ENCODE measurements around the gene AP2B1. TPM values are rescaled to one million over a fixed set of nuclear protein-coding genes. Genes with fewer than 3 reads are reported as not detected.

The AP2B1 gene
- 100 to 1,000 TPM; 133 to 135 TPM for total RNA-seq

GRCh38 chr17:35587074-35587961 lies at the start of gene AP2B1:
Gene AP2B1 (plus strand): TSS chr17:35587322. CDS start chr17:35594031, 6,709 bp downstream.

GRCh38 chr17:35537601-35538141 lies 49.5 kb upstream of the AP2B1 start, which contains the start of gene SLFN12L:
Gene SLFN12L (minus strand): TSS chr17:35537678. CDS start chr17:35522364, 15,314 bp downstream.

GRCh38 chr17:35560703-35561102 lies 26.4 kb upstream of the AP2B1 start, which contains the start of gene SLFN14:
Gene SLFN14 (minus strand): TSS chr17:35560819. CDS start chr17:35558062, 2,757 bp downstream.

GRCh38 chr17:35578197-35578928 lies 8.8 kb upstream of the AP2B1 start, which contains the start of gene PEX12:
Gene PEX12 (minus strand): TSS chr17:35578571. CDS start chr17:35578021, 550 bp downstream.

GRCh38 chr17:35731239-35731916 lies 144.3 kb downstream of the AP2B1 start, which contains the start of gene RASL10B:
Gene RASL10B (plus strand): TSS chr17:35731639. CDS start chr17:35735185, 3,546 bp downstream.

GRCh38 chr17:35752945-35753764 lies 166.0 kb downstream of the AP2B1 start, which contains the start of gene GAS2L2:
Gene GAS2L2 (minus strand): TSS chr17:35753239. CDS start chr17:35752850, 389 bp downstream.

GRCh38 chr17:35760587-35760986 lies 173.5 kb downstream of the AP2B1 start, which contains the start of gene C17orf50:
Gene C17orf50 (plus strand): TSS chr17:35760887. CDS start chr17:35760942, 55 bp downstream.

Other genes starting within 250 kb of the AP2B1 start
- 10 to 100 TPM; 45.3 to 52.3 TPM for gene SLFN11, start 213.7 kb upstream of the AP2B1 start, total RNA-seq
- 10 to 100 TPM; 12.9 to 13.6 TPM for gene SLFN12, start 154.8 kb upstream of the AP2B1 start, total RNA-seq
- 10 to 100 TPM; 66.9 to 69.4 TPM for gene SLFN13, start 138.6 kb upstream of the AP2B1 start, total RNA-seq
- gene SLFN12L, start 49.6 kb upstream of the AP2B1 start, total RNA-seq = 10 to 100 TPM; 95.3 to 99.0 TPM
- gene SLFN14, start 26.5 kb upstream of the AP2B1 start, total RNA-seq = not detected
- 1 to 10 TPM; 3.2 to 3.4 TPM for gene PEX12, start 8.8 kb upstream of the AP2B1 start, total RNA-seq
- gene RASL10B, start 144.3 kb downstream of the AP2B1 start, total RNA-seq = under 1 TPM in 1 of 2 experiments, not detected in 1; 0.39 TPM
- not detected for gene GAS2L2, start 165.9 kb downstream of the AP2B1 start, total RNA-seq
- not detected for gene C17orf50, start 173.6 kb downstream of the AP2B1 start, total RNA-seq
- under 1 TPM in 1 of 2 experiments, not detected in 1; 0.43 TPM for gene MMP28, start 208.3 kb downstream of the AP2B1 start, total RNA-seq
- gene TAF15, start 222.2 kb downstream of the AP2B1 start, total RNA-seq = 100 to 1,000 TPM; 239 to 249 TPM

All from activated naive CD4-positive, alpha-beta T cell treated with anti-CD3 and anti-CD28 coated beads, Interleukin-2, amount 10 ng/mL, durations not matched to agents 5 hours and 36 hours (primary cell).